HG02884 (cell line): ENCODE measurements around the gene RAB9A.
"Not testable (repeated sequence)": the region's sequence is repeated elsewhere in the genome, so short reads cannot be mapped to it uniquely, and the experiment has no call there.

Source experiments
- ATAC-seq: cut with Tn5 transposase; IDR thresholded peaks from one replicate; pipeline ENCODE4 v1.9.1; 2021; ENCODE audit warnings: mild to moderate bottlenecking, moderate library complexity; ENCODE audit not compliant: unreplicated experiment

Gene RAB9A

DNA sequence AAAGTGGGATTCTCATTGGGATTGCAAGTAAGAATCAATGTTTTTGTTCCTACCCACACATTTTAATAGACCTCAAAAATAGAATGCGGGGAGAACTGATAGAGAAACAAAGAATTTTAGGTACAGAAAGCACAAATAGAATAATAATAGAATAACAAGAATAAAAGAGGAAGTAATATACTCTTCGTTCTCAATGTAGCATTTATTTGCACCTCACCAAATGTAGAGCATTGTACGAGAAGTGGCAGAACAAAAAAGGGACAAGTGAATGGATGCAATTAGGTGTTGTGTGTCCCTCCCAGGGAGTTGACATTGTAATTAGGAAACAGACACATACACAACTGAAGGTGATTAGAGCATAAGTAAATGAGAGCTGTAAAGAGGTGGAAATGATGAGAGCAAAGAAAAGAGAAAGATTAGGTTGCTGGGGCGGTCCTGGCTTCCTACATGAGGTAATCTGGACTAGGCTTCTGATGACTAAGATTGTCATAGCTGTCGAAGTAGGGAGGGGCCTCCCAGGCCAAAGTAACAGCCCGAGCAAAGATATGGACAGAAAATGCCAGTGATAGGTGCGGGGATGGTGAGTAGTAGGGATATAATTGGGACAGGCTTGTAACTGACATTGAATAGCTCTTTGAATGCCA lies 10.4 kb downstream of the RAB9A start:
- ATAC-seq = peak; percentile 65

DNA sequence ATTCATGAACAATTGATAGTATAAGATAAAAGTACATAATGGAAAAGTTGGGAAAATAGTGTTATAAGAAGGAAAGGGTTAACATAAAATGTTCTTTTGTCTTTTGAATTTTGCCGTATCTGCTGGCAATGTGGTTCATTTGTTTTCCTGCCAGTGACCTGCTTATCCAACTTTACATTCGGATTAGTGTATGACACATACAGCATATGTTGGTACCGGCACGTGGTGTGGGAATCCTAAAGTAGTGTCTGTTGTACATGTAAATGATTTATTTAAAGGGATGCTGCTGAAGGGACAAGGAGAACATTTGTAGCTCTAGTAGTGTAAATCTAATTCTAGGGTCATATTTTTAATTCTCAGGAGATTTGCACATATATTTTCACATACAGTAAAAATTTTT lies 11.5 kb downstream of the RAB9A start:
- no peak for ATAC-seq

DNA sequence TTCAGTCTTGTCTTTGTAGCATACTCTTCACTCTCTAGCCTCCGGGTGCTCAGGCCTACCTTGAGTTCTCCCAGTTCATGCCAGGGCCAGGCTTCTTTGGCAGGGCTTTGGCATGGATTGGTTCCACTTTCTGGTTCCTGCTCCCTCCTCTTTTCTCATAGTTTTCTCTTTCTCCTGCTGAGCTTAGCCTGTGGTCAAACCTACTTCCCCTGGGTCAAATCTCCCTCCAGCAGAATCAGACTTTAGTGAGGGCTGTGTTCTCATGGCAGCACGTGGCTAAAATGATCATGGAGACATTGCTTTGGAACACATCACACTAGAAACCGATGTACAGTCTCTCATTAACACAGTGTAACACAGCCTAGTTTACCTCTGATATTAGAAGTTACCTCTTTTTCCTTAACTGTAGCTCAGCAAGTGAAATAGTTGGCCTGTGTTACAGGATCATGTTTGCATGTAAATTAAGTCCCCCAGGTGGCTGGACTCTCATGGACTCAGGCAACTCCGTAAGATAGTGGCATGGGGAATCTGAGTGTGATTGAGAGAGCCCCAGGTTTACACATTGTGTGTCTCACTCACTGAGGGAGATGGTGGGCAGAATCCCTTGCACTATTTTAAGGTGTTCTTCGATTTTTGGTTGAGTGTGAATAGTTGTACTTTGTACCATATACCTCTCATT lies 13.3 kb downstream of the RAB9A start:
- no peak for ATAC-seq

DNA sequence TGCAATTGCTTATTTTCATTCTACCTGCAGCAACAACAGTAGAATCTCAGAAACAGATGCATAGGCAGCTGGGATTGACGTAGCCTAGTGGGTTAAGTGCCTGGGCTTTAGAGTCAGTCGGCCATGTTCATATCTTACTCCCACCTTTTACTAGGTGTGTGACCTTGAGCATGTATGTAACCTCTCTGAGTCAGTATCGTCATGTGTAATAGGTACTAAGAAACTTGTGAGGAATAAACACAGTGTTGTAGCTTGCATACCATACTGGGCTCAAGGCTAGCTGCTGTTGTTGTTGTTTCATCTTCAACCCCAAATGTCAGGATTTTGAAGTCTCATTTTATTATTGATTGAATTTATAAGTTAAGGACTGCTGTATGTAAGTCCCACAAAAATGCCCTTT lies 14.2 kb downstream of the RAB9A start:
- ATAC-seq = no peak

DNA sequence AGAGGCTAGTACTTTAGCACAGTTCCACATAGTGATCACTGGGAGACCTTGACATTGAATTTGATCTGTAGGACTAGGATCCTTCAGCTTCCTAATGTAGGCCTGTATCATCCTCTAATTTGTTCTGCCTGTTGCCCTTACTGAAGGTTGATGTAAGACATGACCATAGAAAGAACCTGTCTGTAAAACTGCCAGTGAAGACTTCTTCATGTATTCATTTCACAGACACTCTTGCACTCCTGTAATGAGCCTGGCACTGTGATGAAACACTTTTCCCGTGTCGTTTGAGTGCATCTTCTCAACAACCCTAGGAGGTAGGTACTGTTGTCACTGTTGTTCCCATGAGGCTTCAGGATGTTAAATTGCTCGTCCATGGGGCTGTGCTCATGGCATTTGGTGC lies 14.7 kb downstream of the RAB9A start:
- ATAC-seq = no peak

DNA sequence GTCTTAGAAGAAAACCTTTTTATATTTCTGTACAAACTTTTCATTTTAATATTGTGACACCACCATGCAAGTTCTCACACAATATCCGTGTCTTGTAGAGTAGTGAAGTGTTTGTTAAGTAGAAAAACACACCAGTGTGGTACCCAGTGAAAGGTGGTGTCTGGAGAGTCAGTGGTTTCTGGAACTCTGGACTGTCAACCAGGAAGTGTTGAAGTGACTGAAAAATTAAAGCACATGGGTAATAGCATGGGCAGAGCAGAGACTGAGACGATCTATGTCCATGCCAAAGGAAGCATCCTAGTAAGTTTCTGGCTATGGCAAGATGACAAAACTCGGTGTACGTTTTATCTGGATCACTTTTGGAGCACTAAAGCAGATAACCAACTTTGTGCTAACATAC lies 22.2 kb downstream of the RAB9A start:
- no peak for ATAC-seq

DNA sequence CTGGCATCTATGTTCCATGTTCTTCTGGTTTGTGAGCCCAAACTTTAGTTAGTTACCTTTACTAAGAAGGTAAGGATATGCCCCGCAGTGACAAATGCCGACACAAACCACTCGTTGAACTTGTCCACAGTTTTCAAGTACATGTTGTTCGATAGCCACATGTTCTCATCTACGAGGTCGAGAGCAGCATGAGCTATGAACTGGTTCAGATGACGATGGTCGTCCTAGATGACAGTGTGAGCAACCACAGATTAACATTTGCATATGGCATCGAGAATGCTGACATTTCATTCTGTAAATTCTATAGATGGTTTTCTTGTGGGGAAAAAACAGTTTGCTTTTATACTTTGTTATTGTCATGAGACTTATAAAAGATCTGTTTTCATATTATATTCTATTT lies 27.5 kb downstream of the RAB9A start:
- no peak for ATAC-seq

DNA sequence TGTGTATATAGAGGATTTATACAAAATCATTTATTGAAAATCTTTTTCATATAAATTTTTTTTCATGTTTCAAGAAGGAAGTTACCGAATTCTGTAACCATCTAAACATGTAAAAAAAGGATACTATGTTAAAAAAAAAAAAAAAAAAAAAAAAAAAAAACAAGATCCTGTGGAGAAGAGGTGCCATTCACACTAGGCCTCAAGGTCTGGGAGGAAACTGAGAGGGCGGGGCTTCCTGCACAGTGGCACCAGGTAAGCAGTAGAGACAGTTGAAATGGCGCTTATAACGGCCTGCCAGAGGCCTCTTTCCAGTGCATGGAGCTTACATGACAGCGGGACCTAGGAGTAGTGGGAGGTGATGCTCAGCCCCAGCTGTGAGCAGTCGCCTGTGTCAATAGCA lies 28.0 kb downstream of the RAB9A start:
- ATAC-seq = no peak

DNA sequence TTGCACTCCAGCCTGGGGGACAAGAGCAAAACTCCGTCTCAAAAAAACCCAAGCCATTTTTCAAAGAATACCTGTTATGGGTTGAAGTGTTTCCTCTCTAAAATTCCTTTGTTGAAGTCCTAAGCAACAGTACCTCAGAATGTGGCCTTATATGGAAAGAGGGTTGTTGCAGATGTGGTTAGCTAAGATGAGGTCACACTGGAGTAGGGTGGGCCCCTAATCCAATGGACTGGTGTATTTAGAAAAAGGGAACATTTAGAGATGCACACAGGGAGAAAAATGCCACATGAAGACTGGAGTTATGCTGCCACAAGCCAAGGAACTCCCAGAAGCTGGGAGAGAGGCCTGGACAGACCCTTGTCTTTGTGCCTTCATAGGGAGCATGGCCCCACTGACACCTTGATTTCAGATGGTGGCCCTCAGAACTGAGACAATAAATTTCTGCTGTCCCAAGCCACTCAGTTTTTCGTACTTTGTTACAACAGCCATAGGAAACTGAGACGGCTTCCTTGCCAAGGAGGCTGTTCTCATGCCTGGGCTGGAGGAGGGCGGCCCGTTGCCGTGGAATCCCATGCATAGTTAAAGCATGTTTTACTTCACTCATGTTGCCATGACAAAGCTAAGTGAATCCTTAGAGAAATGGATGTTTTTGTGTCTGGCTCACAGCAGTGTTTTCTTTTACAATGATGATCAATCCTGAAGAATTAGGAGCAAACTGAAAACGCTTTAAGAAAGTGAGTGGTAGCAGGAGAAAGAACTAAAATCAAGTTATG lies 29.0 kb downstream of the RAB9A start:
- no peak for ATAC-seq

DNA sequence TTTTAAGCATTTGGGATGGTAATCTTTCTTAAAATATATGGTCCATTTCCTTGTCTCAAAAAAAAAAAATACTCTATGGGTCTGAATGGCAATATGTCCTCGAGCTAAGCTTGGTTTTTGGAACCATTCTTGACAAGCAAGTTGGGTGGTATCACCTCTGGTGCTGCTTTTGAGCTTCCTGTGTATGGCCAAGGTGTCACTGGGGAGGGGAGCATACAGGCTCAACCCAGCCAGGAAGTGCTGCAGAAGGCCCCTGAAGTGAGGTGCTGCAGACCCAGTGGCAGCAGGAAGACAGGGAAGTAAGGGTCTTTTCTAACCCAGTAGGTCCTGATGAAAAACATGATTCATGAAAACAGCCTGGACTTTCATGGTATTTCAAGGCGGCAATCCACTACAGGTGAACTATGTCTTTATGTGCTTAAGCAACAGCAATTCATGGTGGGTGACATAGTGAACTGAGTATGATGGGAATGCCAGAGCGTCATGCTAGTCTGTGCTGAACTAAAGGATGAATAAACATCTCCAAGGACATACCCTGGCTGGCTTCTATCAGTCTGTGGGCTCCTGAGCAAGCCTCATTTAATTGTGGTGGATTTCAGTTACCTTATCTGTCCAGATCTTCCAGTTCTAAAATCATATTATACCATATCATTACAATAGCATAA lies 30.4 kb downstream of the RAB9A start:
- no peak for ATAC-seq

DNA sequence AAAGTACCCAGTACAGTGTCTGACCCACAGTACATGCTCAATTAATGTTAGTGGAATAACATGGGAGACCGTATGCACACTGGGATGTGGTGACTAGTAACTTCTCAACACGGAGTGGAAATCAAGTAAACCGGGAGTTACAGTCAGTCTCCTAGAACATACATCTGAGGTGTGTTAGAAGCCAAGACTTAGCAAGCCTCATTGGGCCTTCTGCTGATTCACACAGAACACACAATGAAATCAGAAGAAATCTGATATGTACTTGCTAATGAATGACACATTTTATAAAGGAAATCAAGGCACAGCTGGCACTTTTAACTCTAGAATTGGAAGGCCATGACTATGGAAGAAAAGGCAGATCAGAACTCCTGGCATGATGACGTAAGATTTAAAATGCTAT lies 32.4 kb downstream of the RAB9A start:
- no peak for ATAC-seq

DNA sequence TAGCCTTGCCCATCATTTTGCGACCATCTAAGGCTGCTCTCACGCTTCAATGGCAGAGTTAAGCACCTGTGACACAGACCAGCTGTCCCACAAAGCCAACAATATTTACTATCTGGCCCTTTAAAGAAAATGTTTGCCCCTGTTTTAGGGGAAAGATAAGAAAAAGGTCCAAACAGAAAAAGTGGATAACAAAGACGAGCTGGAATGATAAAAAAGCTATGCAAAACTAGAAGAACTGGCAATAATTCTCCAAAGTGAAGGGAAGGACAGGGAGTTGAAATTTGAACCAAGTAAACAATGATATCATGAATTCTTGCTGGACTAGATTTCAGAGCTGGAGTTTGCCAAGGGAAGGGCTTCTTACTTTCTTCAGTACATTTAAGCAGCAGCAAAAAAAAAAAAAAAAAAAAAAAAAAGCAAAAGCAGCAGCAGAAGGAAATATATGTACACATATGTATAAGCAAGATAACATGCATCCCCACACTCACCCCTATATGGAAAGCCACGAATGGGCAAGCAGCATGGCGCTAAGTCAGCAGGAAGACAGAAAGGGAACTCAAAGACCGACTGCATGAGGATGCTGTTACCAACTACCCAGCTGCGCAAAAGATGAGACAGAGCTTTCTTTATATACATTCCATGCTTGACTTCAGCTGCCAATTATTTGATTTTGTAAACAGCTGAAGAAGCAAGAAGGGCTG lies 33.0 kb downstream of the RAB9A start:
- ATAC-seq = no peak

DNA sequence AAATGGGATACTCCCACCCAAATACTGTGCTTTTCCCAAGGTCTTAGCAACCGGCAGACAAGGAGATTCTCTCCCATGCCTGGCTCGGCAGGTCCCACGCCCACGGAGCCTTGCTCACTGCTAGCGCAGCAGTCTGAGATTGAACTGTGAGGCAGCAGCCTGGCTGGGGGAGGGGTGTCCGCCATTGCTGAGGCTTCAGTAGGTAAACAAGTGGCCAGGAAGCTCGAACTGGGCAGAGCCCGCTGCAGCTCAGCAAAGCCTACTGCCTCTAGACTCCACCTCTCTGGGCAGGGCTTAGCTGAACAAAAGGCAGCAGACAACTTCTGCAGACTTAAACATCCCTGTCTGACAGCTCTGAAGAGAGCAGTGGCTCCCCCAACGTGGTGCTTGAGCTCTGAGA lies 36.0 kb downstream of the RAB9A start:
- not testable (repeated sequence) for ATAC-seq

DNA sequence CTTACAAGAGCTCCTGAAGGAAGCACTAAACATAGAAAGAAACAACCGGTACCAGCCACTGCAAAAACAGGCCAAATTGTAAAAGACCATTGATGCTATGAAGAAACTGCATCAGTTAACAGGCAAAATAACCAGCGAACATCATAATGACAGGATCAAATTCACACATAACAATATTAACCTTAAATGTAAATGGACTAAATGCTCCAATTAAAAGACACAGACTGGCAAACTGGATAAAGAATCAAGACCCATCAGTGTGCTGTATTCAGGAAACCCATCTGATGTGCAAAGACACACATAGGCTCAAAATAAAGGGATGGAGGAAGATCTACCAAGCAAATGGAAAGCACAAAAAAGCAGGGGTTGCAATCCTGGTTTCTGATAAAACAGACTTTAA lies 37.7 kb downstream of the RAB9A start:
- ATAC-seq = not testable (repeated sequence)

DNA sequence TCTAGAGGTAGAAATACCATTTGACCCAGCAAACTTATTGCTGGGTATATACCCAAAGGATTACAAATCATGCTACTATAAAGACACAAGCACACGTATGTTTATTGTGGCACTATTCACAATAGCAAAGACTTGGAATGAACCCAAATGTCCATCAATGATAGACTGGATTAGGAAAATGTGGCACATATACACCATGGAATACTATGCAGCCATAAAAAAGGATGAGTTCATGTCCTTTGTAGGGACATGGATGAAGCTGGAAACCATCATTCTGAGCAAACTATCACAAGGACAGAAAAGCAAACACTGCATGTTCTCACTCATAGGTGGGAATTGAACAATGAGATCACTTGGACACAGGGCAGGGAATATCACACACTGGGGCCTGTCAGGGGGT lies 41.6 kb downstream of the RAB9A start:
- not testable (repeated sequence) for ATAC-seq

DNA sequence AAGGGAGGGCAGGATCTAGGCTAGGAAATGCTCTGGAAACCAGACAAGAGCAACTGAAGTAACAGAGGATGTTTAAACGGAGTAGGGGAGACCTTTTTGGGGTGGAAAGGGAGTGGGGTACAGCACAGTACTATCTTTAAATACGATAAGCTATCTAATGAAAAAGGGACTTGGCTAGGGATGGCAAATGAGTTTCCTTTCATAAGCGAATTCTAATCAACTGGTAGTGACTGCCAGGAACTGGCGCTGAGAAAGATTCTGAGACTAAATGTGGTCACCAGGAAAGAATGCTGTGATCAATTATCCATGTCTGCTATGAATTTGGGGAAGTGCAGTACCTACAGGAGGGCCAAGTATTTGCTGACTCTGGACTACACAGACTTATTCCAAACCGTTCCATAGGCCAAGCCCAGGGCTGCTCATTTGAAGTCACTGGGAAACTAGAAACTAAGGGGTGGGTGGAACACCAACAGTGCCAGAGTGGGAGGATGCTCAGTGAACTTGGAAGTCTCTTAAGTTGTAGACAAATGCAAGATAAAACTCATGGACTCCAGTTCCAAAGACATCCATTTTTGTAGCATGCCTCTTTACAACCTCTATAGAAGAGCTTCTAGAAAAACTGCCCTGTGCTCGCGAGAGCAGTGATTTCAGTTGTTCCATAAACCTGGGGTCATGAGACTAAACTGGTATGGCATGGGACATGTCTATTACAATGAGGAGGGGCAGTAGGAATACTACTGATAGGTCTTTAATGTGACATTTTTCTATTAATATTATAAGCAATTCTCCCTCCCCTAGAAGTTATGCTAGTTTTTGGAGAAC lies 43.5 kb downstream of the RAB9A start:
- ATAC-seq = no peak

DNA sequence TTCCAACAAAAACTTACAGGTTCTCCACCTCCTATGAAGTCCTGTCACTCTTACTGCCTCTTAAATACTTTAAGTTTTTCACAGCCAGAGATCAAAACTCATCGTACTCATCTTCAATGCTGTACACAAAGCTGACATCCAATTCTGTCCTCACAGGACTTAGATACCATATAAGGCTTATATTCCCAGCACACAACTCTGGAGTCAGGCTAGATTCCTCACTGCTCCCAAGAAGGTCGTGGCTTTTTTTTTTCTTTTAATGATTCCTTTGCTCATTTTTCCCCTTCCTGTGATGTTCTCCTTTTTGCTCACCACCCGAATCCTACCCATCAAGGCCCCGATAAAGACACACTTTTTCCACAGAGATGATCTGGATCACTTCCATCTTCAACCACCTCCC lies 44.6 kb downstream of the RAB9A start:
- no peak for ATAC-seq

DNA sequence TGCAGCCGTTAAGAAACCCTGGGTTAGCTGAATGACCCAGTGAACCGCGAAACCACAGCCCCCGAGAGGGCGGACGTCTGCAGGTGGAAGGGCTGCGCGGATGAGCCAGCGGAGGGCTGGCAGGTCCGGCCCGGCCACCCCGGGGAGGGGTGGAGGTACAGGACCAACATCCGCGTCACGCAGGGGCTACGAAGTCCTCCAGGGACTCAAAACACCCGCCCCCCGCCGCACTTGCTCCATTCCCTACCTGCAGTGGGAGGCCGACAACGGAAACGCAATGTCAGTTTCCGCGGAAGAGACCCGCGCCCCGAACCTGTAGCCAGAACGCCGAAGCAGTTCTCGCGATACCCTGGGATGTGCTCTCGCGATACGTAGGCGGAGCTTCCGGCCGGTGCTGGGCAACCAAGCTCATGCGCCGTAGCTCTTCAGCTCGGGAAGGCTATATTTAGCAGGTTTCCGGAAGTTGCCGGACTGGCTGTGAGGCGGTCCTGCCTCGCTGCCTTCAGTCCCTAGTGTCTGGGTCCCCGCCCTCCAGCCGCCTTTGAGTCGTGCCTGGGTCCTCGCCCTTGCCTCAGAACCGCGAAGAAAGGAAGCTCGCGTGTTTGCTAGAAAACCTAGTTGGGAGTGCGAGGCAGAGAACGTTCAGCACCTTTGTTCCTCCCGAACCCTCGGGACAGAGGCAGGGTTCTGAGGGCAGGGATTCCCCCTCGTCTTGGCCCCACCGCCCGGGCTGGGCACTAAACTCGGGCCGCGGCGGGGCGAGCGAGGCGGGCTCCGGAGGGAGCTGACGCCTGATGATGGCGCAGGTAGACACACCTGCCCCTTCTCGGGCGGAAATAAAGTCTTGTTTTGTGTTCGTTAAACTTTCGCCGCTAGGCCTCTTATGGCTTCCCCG lies 45.6 kb downstream of the RAB9A start, which contains the start of the genes OFD1 and TRAPPC2:
OFD1 (plus strand) TSS at position 471 of the 895 bp plus-strand sequence; CDS start at position 795, 324 bp downstream.
TRAPPC2 (minus strand) TSS at position 343 of the 895 bp plus-strand sequence. CDS start 14,657 bp downstream, outside the sequence.
- peak; percentile 88 for ATAC-seq

DNA sequence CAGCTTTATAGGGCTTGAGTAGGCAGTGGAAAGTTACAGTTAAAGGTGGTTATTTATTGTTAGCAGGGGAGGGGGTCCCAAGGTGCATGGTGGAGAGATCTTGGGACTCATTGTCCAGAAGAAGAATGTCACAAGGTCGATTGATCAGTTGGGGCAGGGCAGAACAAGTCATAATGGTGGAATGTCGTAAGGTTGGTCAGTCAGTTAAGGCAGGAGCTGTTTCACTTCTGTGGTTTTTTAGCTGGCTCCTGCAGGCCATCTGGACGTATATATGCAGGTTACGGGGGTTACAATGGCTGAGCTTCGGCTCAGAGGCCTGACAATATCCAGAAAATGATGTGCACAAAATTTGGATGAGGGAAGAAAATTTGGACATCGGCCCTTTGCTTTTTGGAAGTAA lies 52.8 kb downstream of the RAB9A start:
- ATAC-seq = no peak
